DMS53 treated with DMSO at 0.1 percent for 48 hours (cell line): Measurements from ENCODE around the gene LIPC.

ENCODE experiments used
- DNase-seq: peaks from one replicate; lab custom pipeline; 2025; ENCODE audit not compliant: unreplicated experiment; lab: John Stamatoyannopoulos, UW

The LIPC gene

DNA sequence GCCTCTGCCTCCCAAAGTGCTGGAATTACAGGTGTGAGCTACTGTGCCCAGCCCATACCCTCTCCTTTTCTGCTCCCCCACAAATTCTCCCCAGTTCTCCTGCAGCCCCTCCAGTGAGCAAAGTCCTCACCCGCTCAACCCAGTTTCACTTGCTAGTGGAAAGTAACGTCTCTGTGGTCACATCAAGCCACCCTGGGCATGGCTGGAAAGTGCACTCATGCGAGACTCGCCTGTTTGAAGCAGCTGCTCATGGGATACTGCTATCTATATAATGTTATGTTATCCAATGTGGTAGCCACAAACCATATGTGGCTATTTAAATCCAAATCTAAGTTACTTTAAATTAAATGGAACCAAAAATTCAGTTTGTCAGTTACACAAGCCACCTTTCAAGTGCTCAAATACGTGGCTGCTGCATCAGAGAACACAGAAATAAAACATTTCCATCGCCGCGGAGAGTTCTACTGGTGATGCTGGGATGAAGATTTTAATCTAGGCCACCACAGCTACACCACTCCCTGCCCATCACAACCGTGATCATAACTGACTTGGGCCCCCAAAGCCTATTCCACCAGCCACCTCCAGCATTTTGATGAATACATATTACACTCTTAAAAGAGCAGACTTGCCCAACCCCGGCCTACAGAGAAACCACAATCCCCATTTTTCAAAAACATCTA, 119.4 kb downstream of the LIPC start:
- no peak for DNase-seq

DNA sequence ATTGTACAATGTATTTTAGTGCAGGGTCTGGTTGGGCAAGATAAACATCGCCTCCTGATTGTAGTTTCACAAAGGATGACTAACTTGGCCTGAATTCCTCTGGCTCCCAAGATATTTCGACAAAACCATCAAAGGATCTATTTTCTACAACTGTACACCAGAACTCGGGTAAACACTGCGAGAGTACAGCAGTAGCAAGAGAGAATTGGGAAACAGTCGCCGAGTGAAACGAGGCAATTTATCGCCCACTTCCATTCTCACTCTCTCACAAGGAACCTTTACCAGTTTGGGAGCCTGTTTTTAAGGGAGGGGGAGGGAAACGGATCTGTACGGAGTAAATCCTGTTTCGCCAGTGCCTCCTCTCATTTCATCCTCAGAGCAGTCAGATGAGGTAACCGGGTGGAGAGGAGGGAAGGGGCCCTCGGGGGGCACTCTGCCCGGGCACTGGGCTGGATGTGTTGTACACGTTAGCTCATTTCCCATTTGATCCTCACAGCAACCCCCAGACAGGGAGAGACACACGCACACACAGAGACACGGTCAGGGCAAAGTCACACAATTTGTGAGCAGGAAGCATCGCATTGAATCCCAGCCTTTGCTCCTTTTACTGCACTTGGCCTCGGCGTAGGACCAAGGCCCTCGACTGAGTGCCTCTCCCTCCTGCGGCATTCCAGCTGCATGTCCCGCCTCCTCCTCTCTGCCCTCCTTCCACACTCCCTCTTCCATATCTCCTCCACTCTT, 120.1 kb downstream of the LIPC start:
- no peak for DNase-seq

DNA sequence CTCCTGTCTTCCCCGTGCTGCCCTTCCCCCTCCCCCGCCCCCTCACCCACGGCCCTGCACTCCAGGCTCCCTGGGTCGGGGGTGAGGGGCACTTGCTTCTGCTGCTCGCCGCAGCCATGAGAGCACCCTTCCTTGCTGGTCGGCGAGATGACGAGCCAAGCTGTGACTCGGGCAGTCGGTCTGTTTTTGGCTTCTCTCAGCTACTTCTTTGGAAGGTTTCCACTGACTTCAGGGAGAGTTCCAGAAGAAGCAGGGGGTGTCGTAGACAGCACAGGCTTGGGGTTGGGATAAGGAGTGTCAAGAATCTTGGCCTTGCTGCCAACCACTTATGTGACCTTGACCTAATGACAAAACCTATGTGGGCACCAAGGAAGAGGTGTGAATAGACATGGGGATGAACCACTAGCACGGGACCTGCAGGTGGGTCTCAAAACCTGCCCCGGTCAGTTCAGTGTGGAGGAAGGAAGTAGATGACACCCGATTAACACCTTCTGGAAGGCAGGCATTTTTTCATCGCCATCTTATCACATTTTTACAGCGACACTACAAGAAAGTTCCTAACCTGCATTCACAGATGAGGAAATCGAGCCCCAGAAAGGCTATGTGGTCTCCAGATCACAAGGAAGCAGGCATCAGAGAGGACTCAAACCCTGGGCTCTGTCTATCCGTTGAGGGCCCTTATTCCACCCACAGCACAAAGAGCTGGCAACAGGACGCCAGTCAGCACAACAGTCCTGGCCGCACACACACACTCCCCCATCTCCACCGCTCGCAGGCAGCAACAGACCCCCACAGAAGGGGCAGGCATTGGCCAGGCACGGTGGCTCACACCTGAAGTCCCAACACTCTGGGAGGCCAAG, 120.9 kb downstream of the LIPC start:
- DNase-seq, result no peak

DNA sequence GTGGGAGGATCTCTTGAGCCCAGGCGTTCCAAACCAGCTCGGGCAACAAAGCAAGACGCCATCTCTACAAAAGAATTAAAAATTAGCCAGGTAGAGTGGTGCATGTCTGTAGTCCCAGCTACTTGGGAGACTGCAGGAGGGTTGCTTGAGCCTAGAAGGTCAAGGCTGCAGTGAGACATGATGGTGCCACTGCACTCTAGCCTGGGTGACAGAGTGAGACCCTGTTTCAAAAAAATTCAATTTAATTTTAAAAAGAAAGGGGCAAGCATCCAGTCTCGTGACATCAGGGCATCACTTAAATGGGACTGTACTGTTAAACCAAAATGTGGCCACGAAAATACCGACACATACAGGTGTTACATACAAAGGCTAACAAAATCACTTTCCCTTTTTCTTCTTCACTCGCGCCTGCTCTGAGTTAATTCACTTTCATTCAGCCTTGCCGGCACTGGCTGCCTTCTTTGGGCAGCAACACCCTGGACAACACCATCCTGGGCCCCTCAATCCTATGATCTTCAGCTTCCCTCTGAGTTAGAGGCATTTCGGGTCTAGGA, 121.7 kb downstream of the LIPC start:
- DNase-seq, result no peak

- DNase-seq, result no peak
These were observed 123.0 kb downstream of the LIPC start for GRCh38 chr15:58554758-58555157.

DNA sequence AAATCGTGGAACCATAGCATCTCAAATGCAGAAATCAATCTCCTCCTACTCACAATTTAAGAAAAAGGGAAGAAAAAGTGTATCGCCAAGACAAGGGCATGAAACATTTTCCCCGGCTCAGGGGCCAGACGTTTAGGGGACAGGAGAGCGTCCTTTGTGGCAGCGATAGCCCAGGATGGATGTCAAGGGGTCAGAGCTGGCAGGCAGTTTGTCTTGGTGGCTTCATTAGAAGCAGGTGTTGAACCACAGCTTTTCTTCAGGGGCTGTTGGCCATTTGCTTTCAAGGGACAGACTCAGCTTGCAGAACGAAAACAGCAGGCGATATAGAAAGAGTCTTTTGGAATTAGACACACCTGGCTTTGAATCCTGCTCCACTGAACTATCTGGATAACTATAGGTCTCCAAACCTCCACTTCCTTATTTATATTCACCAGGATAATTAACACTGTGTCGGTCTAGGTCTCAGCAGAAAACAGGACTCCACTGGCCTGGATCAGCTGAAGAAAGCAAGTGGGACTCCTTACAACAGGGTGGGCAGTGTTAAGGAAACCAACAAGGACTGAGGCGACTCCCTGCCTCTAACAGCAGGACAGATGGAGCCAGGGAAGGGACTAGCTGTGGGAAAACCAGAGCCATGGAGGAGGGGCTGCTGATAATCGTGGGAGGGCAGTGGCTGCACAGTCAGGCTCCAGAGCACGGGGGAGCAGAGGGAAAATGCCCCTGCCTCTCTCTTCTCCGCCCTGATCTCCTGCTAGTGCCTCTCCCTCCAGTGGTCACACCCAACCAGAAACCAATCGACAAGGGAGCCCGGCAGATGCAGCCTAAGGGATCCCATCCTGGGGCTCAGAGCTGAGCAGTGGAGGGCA, 123.6 kb downstream of the LIPC start:
- DNase-seq, result no peak

DNA sequence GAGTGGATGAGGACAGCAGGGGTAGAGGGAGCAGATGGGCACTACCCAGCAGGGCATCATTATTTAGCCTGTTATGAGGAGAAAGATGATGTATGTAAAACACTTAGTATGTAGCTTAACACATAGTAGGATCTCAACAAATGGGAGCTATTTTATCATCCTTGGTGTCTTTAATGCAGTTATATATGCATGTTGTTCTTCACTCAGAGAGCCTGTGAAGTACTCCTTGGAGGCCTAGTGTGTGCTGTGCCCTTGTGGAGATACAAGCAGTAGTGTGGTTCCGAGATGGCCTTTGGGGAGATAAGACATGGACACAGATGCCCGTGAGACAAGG, 124.2 kb downstream of the LIPC start:
- DNase-seq, result no peak

DNA sequence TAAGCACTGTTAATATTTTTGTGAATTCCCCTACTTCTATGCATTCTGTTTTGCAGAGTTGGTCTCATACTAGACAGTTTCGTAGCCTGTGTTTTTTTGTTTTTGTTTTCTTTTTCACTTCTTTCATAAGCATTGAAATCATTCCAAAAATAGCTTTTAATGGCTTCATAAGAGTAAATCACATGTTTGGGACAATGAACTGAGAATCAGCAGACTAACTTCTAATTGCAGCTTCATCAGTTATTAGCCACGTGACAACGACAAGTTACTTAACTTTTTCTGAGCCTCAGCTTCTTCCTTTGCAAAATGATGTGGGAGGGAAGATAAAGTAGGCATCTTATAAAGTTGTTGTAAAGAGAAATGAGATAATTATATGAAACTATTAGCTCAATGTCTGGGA, 124.8 kb downstream of the LIPC start:
- DNase-seq, result no peak

- no peak for DNase-seq
These were observed 127.0 kb downstream of the LIPC start for GRCh38 chr15:58558777-58559176.

DNA sequence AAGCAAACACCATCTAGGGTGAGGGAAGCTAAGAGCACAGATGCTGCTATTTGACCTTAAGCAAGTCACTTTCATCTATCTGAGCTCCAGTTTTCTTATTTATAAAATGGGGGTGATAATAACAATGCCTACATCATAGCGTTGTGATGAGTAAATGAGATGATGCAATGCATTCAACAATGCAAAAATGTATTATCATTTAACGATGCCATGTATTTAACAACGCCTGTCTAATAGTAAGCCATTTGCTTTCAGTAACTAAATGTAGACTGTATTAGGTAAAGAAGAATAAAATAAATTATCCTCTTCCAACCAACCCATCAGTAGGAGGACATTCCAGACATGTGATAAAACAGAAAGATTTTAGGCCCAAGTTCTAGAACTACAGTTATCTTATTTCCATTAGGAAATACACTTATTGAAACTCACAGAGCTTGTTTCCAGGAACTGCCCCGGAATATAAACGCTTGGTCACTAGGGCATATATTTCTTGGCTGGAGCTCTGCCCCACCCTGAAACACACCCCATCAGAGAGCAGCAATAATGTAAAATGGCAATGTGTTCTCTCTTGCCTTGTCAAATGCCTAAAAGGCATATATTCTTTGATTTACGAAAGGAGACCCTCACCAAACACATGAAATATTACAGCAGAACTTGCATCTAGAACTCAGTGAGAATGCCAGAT, 128.3 kb downstream of the LIPC start:
- no peak for DNase-seq

GRCh38 chr15:58561321-58561720, 129.5 kb downstream of the LIPC start:
- DNase-seq, result no peak

- DNase-seq, result no peak
These were observed 130.3 kb downstream of the LIPC start for GRCh38 chr15:58562135-58562534.

DNA sequence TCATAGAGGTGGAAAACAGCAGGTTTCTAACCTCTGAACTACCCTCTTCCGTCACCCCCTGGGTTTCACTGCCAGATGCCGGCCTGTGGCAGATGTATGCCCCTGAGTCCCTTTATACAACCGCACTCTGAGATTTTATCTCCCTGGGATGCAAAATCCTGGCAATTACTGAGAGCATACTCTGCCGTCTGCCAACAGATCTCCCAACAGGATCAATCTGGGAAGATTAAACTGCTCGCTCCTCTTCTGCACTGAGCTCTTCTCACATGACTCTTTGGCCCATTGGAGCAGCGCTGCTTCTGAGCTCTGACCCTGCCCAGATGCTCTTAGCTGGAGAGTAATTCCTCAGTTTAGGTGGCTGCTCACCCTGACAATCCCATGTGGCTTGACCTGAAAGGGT, 133.2 kb downstream of the LIPC start:
- no peak for DNase-seq

- DNase-seq, result no peak
These were observed 133.8 kb downstream of the LIPC start for GRCh38 chr15:58565619-58566018.

- no peak for DNase-seq
These were observed 134.2 kb downstream of the LIPC start for GRCh38 chr15:58566029-58566428.

DNA sequence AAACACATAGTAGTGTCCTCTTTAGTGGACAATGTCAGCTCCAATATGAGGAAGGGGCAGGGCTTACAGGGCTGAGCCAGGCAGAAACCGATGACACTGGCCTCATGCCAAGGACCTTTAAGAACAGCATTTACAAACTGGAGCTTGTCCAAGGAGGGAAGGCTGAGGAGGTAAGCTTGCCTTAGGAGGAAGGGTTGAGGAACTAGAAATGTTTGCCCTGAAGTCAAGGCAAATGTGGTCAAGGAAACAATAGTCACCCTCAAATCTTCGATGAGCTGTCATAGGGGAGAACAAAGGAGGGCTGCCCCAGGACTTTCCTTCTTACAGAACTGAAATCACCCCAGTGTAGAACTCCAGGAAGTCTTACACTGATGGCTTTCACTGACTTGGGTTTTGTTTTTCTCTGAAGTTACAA, 136.4 kb downstream of the LIPC start:
- no peak for DNase-seq

DNA sequence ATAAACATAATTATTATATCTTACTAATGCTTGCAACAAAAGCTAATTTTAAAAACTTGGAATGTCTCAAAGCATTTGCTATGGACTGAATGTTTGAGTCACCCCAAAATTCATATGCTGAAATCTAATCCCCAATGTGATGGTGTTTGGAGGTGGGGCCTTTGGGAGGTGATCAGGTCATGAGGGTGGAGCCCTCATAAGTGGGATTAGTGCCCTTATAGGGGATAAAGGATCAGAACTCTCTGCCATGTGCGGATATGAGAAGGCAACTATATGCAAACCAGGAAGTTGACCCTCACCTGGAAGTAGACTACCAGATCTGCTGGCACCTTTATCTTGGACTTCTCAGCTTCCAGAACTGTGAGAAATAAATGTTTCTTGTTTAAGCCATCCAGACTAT, 137.7 kb downstream of the LIPC start:
- DNase-seq, result no peak

- no peak for DNase-seq
These were observed 139.7 kb downstream of the LIPC start for GRCh38 chr15:58571491-58571890.

DNA sequence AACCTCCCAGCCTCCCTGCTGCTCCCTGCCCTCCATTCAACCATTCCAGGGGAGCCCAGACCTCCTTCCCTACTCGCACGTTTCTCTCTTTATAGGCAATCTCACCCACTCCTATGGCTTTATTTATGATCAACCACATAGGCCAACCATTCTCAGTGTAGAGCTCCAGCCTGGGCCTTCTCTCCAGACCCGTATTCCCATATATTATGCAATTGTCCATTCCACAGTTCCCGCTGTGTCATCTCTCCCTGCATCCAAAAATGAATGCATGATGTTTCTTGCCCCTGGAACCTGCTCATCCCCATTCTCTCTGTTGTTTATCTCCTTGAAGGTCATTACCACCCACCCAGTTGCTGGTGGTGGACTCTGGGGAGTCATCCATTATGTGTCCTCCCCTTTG, 140.7 kb downstream of the LIPC start:
- no peak for DNase-seq

DNA sequence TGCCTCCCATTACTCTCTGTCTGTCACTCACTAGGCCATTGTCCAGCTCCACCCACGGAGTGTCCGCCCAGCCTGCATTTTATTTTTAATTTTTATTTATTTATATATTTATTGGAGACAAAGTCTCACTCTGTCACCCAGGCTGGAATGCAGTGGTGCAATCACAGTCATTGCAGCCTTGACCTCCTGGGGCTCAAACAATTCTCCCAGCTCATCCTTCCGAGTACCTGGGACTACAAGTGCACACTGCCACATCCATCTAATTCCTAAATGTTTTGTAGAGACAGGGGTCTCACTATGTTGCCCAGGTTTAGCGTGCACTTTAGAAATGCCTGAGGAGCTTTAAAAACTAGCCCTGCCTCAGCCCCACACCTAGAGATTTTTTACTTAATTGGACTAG, 141.5 kb downstream of the LIPC start:
- DNase-seq, result no peak
